ENCODE measurements around the gene DNAH3.

GRCh38 chr16:20969386-20969785, 181.3 kb downstream of the DNAH3 start:
- TF ChIP-seq EZH2 (IDR thresholded peaks at IDR 0.05; ENCODE audit: insufficient read depth, poor library complexity, severe bottlenecking) (no peak), EZH2phosphoT487 (IDR thresholded peaks at IDR 0.05; ENCODE audit: insufficient read depth, low read depth) (no peak)

Data from GM23248 (cell line).